HCT116 (cell line): ENCODE results near the gene CTIF. TPM values are rescaled to one million over a fixed set of nuclear protein-coding genes. Genes with fewer than 3 reads are reported as not detected.

Experiments used
- ATAC-seq: fragments of 200-7000 bp; cut with Tn5 transposase; 2 replicates; pipeline ENCODE4 v1.9.1; 2020; ENCODE audit warnings: mild to moderate bottlenecking, moderate library complexity
- BruUV-seq: library from RNA; stranded (reverse); fragments of 400-500 nt; replicated peaks from 2 replicates; lab custom pipeline; 2021; lab: Mats Ljungman, UMichigan
- CTCF ChIA-PET: fragments of 300-600 bp; sonication (Branson Sonifier 250); formaldehyde crosslinking; loops from one replicate; lab custom pipeline; 2021; ENCODE audit warnings: antibody characterized with exemption; lab: Charles Lee
- POLR2A ChIA-PET: fragments of 300-600, 350-600 bp; sonication (Branson Sonifier 250); formaldehyde crosslinking; loops from one replicate; lab custom pipeline; 2021; ENCODE audit warnings: antibody characterized with exemption; lab: Charles Lee
- RAD21 ChIA-PET, 2 experiments: fragments of 300-600 bp; sonication (Branson Sonifier 250); formaldehyde crosslinking; loops; one replicate each; lab custom pipeline; 2023; ENCODE audit warnings: low total read pairs in 2 of 2; ENCODE audit not compliant: uncharacterized antibody in 2 of 2, unreplicated experiment in 2 of 2, low non-redundant PET in 1 of 2; lab: Charles Lee
- DNase-seq: peaks from one replicate; pipeline ENCODE4 v3.0.0-alpha.2; 2010; ENCODE audit warnings: low read depth, low spot score
- H2AFZ ChIP-seq: fragments of 200-600 bp; shearing (Covaris generic), sonication (generic); 2 replicates; pipeline ENCODE4 v1.6.1; 2017; ENCODE audit warnings: low read depth, mixed run types, mixed read lengths, antibody characterized with exemption, low read length; ENCODE audit not compliant: poor library complexity, severe bottlenecking
- H3K27ac ChIP-seq: 2 replicates; pipeline ENCODE4 v1.5.1; 2012; ENCODE audit warnings: low read depth, low read length
- H3K27me3 ChIP-seq: fragments of 200-600 bp; sonication (generic); 2 replicates; pipeline ENCODE4 v1.6.1; 2016; ENCODE audit warnings: mixed run types, low read length, mixed read lengths; ENCODE audit not compliant: insufficient read depth
- H3K36me3 ChIP-seq, 2 experiments: fragments of 200-500 bp in 1 of 2; fragments of 200-600 bp in 1 of 2; sonication (Bioruptor generic) in 1 of 2; sonication (generic) in 1 of 2; 2 replicates each; pipeline versions ENCODE4 v1.5.1 to v1.6.1; 2014 to 2016; ENCODE audit warnings: low read length in 2 of 2, inconsistent platforms in 1 of 2, mixed read lengths in 1 of 2, mixed run types in 1 of 2; ENCODE audit not compliant: insufficient read depth in 2 of 2, control insufficient read depth in 1 of 2
- H3K4me1 ChIP-seq, 2 experiments: fragments of 200-600 bp in 1 of 2; sonication (generic) in 1 of 2; 2 replicates each; pipeline versions ENCODE4 v1.5.1 to v1.6.1; 2012 to 2017; ENCODE audit warnings: low read length in 2 of 2, inconsistent platforms in 1 of 2, mild to moderate bottlenecking in 1 of 2, mixed read lengths in 1 of 2, mixed run types in 1 of 2, moderate library complexity in 1 of 2; ENCODE audit not compliant: insufficient read depth in 2 of 2, control insufficient read depth in 1 of 2
- H3K4me2 ChIP-seq: fragments of 200-600 bp; sonication (generic); 2 replicates; pipeline ENCODE4 v1.6.1; 2017; ENCODE audit warnings: mixed run types, low read length, mixed read lengths
- H3K4me3 ChIP-seq, 2 experiments: fragments of 200-600 bp in 1 of 2; sonication (generic) in 1 of 2; replicated peaks in 1 of 2; 2 replicates each; pipeline ENCODE4 v1.5.1; 2011 to 2016; ENCODE audit warnings: low read length in 2 of 2, control low read depth in 1 of 2, low read depth in 1 of 2, mild to moderate bottlenecking in 1 of 2, mixed read lengths in 1 of 2, mixed run types in 1 of 2
- H3K79me2 ChIP-seq: fragments of 200-600 bp; sonication (generic); 2 replicates; pipeline ENCODE4 v1.6.1; 2017; ENCODE audit warnings: mild to moderate bottlenecking, mixed run types, low read length, moderate library complexity, mixed read lengths; ENCODE audit not compliant: insufficient read depth
- H3K9ac ChIP-seq: fragments of 200-600 bp; sonication (generic); 2 replicates; pipeline ENCODE4 v1.6.1; 2016; ENCODE audit warnings: low read length, mixed read lengths
- H3K9me2 ChIP-seq: fragments of 200-600 bp; sonication (generic), shearing (Covaris generic); 2 replicates; pipeline ENCODE4 v1.6.1; 2017; ENCODE audit warnings: mixed run types, mild to moderate bottlenecking, moderate library complexity; ENCODE audit not compliant: insufficient read depth
- H3K9me3 ChIP-seq, 2 experiments: fragments of 200-500 bp in 1 of 2; fragments of 200-600 bp in 1 of 2; sonication (Bioruptor generic) in 1 of 2; sonication (generic) in 1 of 2; 2 replicates each; pipeline ENCODE4 v1.6.1; 2014 to 2017; ENCODE audit warnings: low read length in 2 of 2, mixed read lengths in 2 of 2, inconsistent platforms in 1 of 2, low read depth in 1 of 2, mild to moderate bottlenecking in 1 of 2, mixed run types in 1 of 2, moderate library complexity in 1 of 2; ENCODE audit not compliant: control insufficient read depth in 1 of 2, insufficient read depth in 1 of 2
- H4K20me1 ChIP-seq: fragments of 200-600 bp; sonication (generic), shearing (Covaris generic); 2 replicates; pipeline ENCODE4 v1.6.1; 2017; ENCODE audit warnings: mixed run types, mild to moderate bottlenecking, moderate library complexity; ENCODE audit not compliant: insufficient read depth
- CBX3 ChIP-seq: IDR thresholded peaks from 2 replicates; pipeline ENCODE4 v1.6.1; 2012; ENCODE audit warnings: low read depth
- EZH2 ChIP-seq: fragments of 200-600 bp; sonication (generic); IDR thresholded peaks from 2 replicates; pipeline ENCODE4 v1.6.1; 2017; ENCODE audit warnings: antibody characterized with exemption, mixed run types
- FOSL1 ChIP-seq: IDR thresholded peaks from 2 replicates; pipeline ENCODE4 v1.6.1; 2012; ENCODE audit warnings: low read depth
- POLR2A ChIP-seq: IDR thresholded peaks from 2 replicates; pipeline ENCODE4 v1.7.0; 2011; ENCODE audit warnings: borderline replicate concordance; ENCODE audit not compliant: insufficient read depth, insufficient read length; ENCODE audit errors: extremely low read depth
- POLR2AphosphoS5 ChIP-seq: IDR thresholded peaks from 2 replicates; pipeline ENCODE4 v1.6.1; 2011; ENCODE audit warnings: mild to moderate bottlenecking, low read depth, low read length, moderate library complexity
- RAD21 ChIP-seq: IDR thresholded peaks from 2 replicates; pipeline ENCODE4 v1.6.1; 2012; ENCODE audit warnings: low read depth, mild to moderate bottlenecking
- SIN3A ChIP-seq: IDR thresholded peaks from 2 replicates; pipeline ENCODE4 v1.6.1; 2012; ENCODE audit warnings: low read depth
- SRF ChIP-seq: IDR thresholded peaks from 2 replicates; pipeline ENCODE4 v1.6.1; 2012; ENCODE audit warnings: low read depth
- TCF7L2 ChIP-seq: IDR thresholded peaks from 2 replicates; pipeline ENCODE4 v1.7.0; 2011; ENCODE audit warnings: borderline replicate concordance, inconsistent platforms; ENCODE audit not compliant: insufficient read depth, insufficient read length; ENCODE audit errors: extremely low read depth
- ZFX ChIP-seq: fragments of 450-650 bp; IDR thresholded peaks from 2 replicates; pipeline ENCODE4 v1.6.1; 2017
- intact Hi-C: fragments of 100-400 bp; cut with micrococcal nuclease; formaldehyde crosslinking; loops from 2 replicates; pipeline ENCODE4 v1.10.0; 2022
- total RNA-seq: library from RNA; stranded (reverse); gene quantifications from one replicate; pipeline ENCODE4 v1.2.1, GENCODE V29; 2021; ENCODE audit not compliant: unreplicated experiment
- TF ChIP-seq, protein P1 (sequence below): IDR thresholded peaks from 2 replicates; pipeline ENCODE4 v1.6.1; 2011; ENCODE audit warnings: mild to moderate bottlenecking, low read length, moderate library complexity; ENCODE audit not compliant: insufficient replicate concordance; ENCODE audit errors: extremely low read depth

The CTIF gene
- total RNA-seq, 1 experiment from 2014 or later, result 19.7 TPM

DNA sequence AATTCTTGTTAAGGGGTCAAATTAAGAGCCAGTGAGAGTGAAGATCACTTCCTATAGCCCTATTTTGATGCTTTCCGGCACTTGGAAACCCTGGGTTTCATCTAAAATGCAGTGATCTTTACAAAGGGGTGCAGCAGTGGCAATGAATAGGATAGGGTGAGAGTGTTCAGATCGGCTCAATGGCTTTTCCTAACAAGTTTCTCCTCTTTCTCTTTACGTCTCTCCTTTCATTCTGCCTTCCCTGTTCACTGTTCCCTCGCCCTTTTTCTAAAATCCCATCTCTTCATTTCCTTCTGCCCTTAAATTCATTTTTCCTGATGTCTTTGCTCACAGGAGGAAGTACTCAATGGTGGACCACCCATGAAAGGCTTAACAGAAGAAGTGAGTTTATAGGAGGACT, 86.0 kb downstream of the CTIF start:
- Histone ChIP-seq H3K4me1 (peaks cover 8 to 20% of the 10 kb centered on the region in 2 experiments), H2AFZ (no peak overlapping the region), H3K27ac (no peak overlapping the region), H3K9me3 (no peaks in the 10 kb centered on the region), H3K36me3 (no peaks in the 10 kb centered on the region), H3K79me2 (no peaks in the 10 kb centered on the region), H3K9ac (no peak overlapping the region), H3K27me3 (no peaks in the 10 kb centered on the region), H3K4me3 (no peak overlapping the region), H3K9me2 (no peaks in the 10 kb centered on the region), H3K4me2 (no peak overlapping the region), H4K20me1 (no peaks in the 10 kb centered on the region)
- intact Hi-C loops, result no loop called here
- ChIA-PET CTCF (no interaction called here), POLR2A (no interaction called here), RAD21 (no interaction called here)
- no peak for DNase-seq
- TF ChIP-seq RAD21 (no peak), SRF (no peak), POLR2AphosphoS5 (no peak), CBX3 (no peak), SIN3A (no peak), TCF7L2 (no peak), ZFX (no peak), POLR2A (no peak), EZH2 (no peak), FOSL1 (no peak)
- TF ChIP-seq, protein P1, sequence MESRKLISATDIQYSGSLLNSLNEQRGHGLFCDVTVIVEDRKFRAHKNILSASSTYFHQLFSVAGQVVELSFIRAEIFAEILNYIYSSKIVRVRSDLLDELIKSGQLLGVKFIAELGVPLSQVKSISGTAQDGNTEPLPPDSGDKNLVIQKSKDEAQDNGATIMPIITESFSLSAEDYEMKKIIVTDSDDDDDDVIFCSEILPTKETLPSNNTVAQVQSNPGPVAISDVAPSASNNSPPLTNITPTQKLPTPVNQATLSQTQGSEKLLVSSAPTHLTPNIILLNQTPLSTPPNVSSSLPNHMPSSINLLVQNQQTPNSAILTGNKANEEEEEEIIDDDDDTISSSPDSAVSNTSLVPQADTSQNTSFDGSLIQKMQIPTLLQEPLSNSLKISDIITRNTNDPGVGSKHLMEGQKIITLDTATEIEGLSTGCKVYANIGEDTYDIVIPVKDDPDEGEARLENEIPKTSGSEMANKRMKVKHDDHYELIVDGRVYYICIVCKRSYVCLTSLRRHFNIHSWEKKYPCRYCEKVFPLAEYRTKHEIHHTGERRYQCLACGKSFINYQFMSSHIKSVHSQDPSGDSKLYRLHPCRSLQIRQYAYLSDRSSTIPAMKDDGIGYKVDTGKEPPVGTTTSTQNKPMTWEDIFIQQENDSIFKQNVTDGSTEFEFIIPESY, result no peak
- no peak for ATAC-seq
- BruUV-seq, result no TSS peak
